HEK293T (cell line): ENCODE data around the gene PRRC1.

ENCODE experiments used
- BHLHE40 ChIP-seq: fragments of 450-650 bp; IDR thresholded peaks from 2 replicates; pipeline ENCODE4 v1.6.1; 2016; ENCODE audit warnings: mild to moderate bottlenecking, moderate library complexity, borderline replicate concordance
- CTBP1 ChIP-seq: fragments of 450-650 bp; IDR thresholded peaks from 2 replicates; pipeline ENCODE4 v1.6.1; 2016; ENCODE audit warnings: borderline replicate concordance
- ELF4 ChIP-seq: fragments of 450-650 bp; IDR thresholded peaks from 2 replicates; pipeline ENCODE4 v1.6.1; 2017; ENCODE audit warnings: antibody characterized with exemption
- FOXA1 ChIP-seq: fragments of 450-650 bp; IDR thresholded peaks from 2 replicates; pipeline ENCODE4 v1.6.1; 2016; ENCODE audit warnings: mild to moderate bottlenecking
- FOXK2 ChIP-seq: fragments of 450-650 bp; IDR thresholded peaks from 2 replicates; pipeline ENCODE4 v1.6.1; 2016; ENCODE audit warnings: mild to moderate bottlenecking
- FOXM1 ChIP-seq: fragments of 450-650 bp; IDR thresholded peaks from 2 replicates; pipeline ENCODE4 v1.6.1; 2017; ENCODE audit warnings: mild to moderate bottlenecking, borderline replicate concordance
- HDGF ChIP-seq: fragments of 450-650 bp; IDR thresholded peaks from 2 replicates; pipeline ENCODE4 v1.6.1; 2017; ENCODE audit warnings: antibody characterized with exemption, borderline replicate concordance
- NFRKB ChIP-seq: fragments of 450-650 bp; IDR thresholded peaks from 2 replicates; pipeline ENCODE4 v1.6.1; 2016; ENCODE audit warnings: mild to moderate bottlenecking, moderate library complexity
- SP1 ChIP-seq: fragments of 450-650 bp; IDR thresholded peaks from 2 replicates; pipeline ENCODE4 v1.6.1; 2017
- SUZ12 ChIP-seq: fragments of 450-650 bp; IDR thresholded peaks from 2 replicates; pipeline ENCODE4 v1.6.1; 2016; ENCODE audit warnings: mild to moderate bottlenecking
- TF ChIP-seq, protein P1 (sequence below): fragments of 450-650 bp; IDR thresholded peaks from 2 replicates; pipeline ENCODE4 v1.6.1; 2016

DNA sequence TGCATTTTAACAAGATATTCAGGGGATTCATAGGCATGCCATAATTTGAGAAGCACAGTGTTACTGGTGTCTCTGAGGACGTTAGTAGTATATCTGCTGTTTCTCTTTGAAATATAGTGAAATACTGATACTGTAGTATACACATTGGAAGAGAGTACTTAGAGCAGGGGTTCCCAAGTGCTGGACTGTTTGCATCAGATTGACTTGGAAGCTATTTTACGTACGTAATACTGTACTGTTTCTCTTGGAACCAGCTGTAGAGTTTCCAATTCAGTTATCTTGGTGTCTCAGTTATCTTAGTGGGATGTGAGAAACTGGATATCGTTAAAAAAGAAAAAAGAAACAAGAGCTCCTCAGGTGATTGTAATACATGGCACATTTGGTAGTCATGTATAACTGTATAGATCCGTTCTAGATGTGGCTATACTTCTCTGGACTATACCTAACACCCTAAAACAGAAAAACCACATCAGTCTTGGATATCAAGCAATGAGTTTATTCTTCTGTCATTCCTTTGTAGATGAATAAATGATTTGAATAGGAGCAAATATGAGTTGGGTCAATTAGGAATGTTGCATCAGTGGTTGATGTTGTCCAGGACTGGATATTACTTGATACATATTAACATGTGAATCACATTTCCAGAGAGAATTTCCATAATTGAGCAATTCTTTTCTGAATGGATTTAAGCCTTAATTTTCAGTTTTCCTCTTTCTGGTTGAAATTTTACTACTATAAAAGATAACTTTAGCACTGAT, 33.4 kb downstream of the PRRC1 start:
- no peak for TF ChIP-seq ELF4
- TF ChIP-seq FOXK2, result no peak
- TF ChIP-seq, protein P1, sequence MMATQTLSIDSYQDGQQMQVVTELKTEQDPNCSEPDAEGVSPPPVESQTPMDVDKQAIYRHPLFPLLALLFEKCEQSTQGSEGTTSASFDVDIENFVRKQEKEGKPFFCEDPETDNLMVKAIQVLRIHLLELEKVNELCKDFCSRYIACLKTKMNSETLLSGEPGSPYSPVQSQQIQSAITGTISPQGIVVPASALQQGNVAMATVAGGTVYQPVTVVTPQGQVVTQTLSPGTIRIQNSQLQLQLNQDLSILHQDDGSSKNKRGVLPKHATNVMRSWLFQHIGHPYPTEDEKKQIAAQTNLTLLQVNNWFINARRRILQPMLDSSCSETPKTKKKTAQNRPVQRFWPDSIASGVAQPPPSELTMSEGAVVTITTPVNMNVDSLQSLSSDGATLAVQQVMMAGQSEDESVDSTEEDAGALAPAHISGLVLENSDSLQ, result no peak
- no peak for TF ChIP-seq SP1
- no peak for TF ChIP-seq SUZ12
- no peak for TF ChIP-seq HDGF
- TF ChIP-seq FOXM1, result no peak
- TF ChIP-seq CTBP1, result no peak
- TF ChIP-seq BHLHE40, result no peak
- TF ChIP-seq NFRKB, result no peak
- TF ChIP-seq FOXA1, result no peak
